HG02840 (cell line): ENCODE data around the gene COL6A1.
"Not testable (repeated sequence)": the region's sequence is repeated elsewhere in the genome, so short reads cannot be mapped to it uniquely, and the experiment has no call there.

Experiments
- ATAC-seq: cut with Tn5 transposase; IDR thresholded peaks from one replicate; pipeline ENCODE4 v1.9.1; 2021; ENCODE audit warnings: mild to moderate bottlenecking, moderate library complexity, moderate number of reproducible peaks; ENCODE audit not compliant: unreplicated experiment, low FRiP score

The COL6A1 gene

GRCh38 chr21:45963232-45963570 is 18.4 kb upstream of the COL6A1 start:
- ATAC-seq, result no peak

- ATAC-seq, result no peak
Measured at GRCh38 chr21:45964649-45965048, 16.9 kb upstream of the COL6A1 start.

GRCh38 chr21:45965084-45965809 is 16.3 kb upstream of the COL6A1 start:
- no peak for ATAC-seq

- ATAC-seq, result no peak
Measured at GRCh38 chr21:45966791-45967394, 14.7 kb upstream of the COL6A1 start.

- ATAC-seq, result no peak
Measured at GRCh38 chr21:45969921-45970673, 11.5 kb upstream of the COL6A1 start.

GRCh38 chr21:45970674-45971615 is 10.6 kb upstream of the COL6A1 start:
- no peak for ATAC-seq

- ATAC-seq, result no peak
Measured at GRCh38 chr21:45971616-45972352, 9.8 kb upstream of the COL6A1 start.

GRCh38 chr21:45972353-45972715 is 9.2 kb upstream of the COL6A1 start:
- no peak for ATAC-seq

GRCh38 chr21:45972716-45973474 is 8.7 kb upstream of the COL6A1 start:
- ATAC-seq, result no peak

- no peak for ATAC-seq
Measured at GRCh38 chr21:45973475-45974072, 8.0 kb upstream of the COL6A1 start.

GRCh38 chr21:45974073-45975019 is 7.2 kb upstream of the COL6A1 start:
- ATAC-seq, result no peak

GRCh38 chr21:45975020-45975666 is 6.4 kb upstream of the COL6A1 start:
- ATAC-seq, result no peak

- ATAC-seq, result not testable (repeated sequence)
Measured at GRCh38 chr21:45975667-45976409, 5.7 kb upstream of the COL6A1 start.

- ATAC-seq, result no peak
Measured at GRCh38 chr21:45976701-45977311, 4.8 kb upstream of the COL6A1 start.

GRCh38 chr21:45977396-45977795 is 4.2 kb upstream of the COL6A1 start:
- ATAC-seq, result no peak

GRCh38 chr21:45979141-45979631 is 2.4 kb upstream of the COL6A1 start:
- ATAC-seq, result no peak
